GM23338 (cell line): ENCODE results near the gene MDM2. TPM values are rescaled to one million over a fixed set of nuclear protein-coding genes. Genes with fewer than 3 reads are reported as not detected.
"Not testable (repeated sequence)": the region's sequence is repeated elsewhere in the genome, so short reads cannot be mapped to it uniquely, and the experiment has no call there.

Experiments
- ATAC-seq: fragments of 200-7000 bp; cut with Tn5 transposase; 3 replicates; pipeline ENCODE4 v1.9.1; 2020
- DNase-seq: peaks from one replicate; pipeline ENCODE4 v3.0.0-alpha.2; 2015; ENCODE audit warnings: low spot score
- H2AFZ ChIP-seq: fragments of 200-600 bp; sonication (generic); 2 replicates; pipeline ENCODE4 v1.8.0; 2016; ENCODE audit warnings: antibody characterized with exemption, mild to moderate bottlenecking, moderate library complexity
- H3F3A ChIP-seq: fragments of 200-600 bp; sonication (generic); replicated peaks from 2 replicates; pipeline ENCODE4 v1.8.0; 2017; ENCODE audit warnings: antibody characterized with exemption, mixed run types, low read depth
- H3K27ac ChIP-seq: fragments of 200-600 bp; sonication (generic); 2 replicates; pipeline ENCODE4 v1.6.1; 2016; ENCODE audit warnings: low read depth
- H3K27me3 ChIP-seq: fragments of 200-600 bp; sonication (generic); 2 replicates; pipeline ENCODE4 v1.8.0; 2016; ENCODE audit warnings: mild to moderate bottlenecking, mixed run types, moderate library complexity; ENCODE audit not compliant: insufficient read depth
- H3K36me3 ChIP-seq: fragments of 200-600 bp; sonication (generic); 2 replicates; pipeline ENCODE4 v1.8.0; 2016; ENCODE audit warnings: mild to moderate bottlenecking; ENCODE audit not compliant: insufficient read depth
- H3K4me1 ChIP-seq: fragments of 200-600 bp; sonication (generic); 2 replicates; pipeline ENCODE4 v1.8.0; 2016; ENCODE audit warnings: mild to moderate bottlenecking, moderate library complexity; ENCODE audit not compliant: insufficient read depth
- H3K4me2 ChIP-seq: fragments of 200-600 bp; sonication (generic); 2 replicates; pipeline ENCODE4 v1.7.1; 2017; ENCODE audit warnings: mixed run types
- H3K4me3 ChIP-seq: fragments of 200-600 bp; sonication (generic); 2 replicates; pipeline ENCODE4 v1.6.1; 2016; ENCODE audit warnings: mixed run types
- H3K79me2 ChIP-seq: fragments of 200-600 bp; sonication (generic); replicated peaks from 2 replicates; pipeline ENCODE4 v1.8.0; 2017; ENCODE audit warnings: mild to moderate bottlenecking; ENCODE audit not compliant: insufficient read depth
- H3K9me2 ChIP-seq: fragments of 200-600 bp; sonication (generic); 2 replicates; pipeline ENCODE4 v1.8.0; 2017; ENCODE audit not compliant: insufficient read depth
- H4K20me1 ChIP-seq: fragments of 200-600 bp; sonication (generic); replicated peaks from 2 replicates; pipeline ENCODE4 v1.8.0; 2017; ENCODE audit warnings: mild to moderate bottlenecking; ENCODE audit not compliant: insufficient read depth
- H3K27ac Mint-ChIP-seq: 2 replicates; pipeline ENCODE4 v1.8.0; 2020; ENCODE audit warnings: inconsistent platforms, mild to moderate bottlenecking, moderate library complexity, mixed read lengths
- H3K27me3 Mint-ChIP-seq: 3 replicates; pipeline ENCODE4 v1.8.0; 2022; ENCODE audit warnings: low read depth, mild to moderate bottlenecking, moderate library complexity, mixed read lengths, inconsistent platforms; ENCODE audit not compliant: insufficient read depth, poor library complexity
- H3K36me3 Mint-ChIP-seq: 3 replicates; pipeline ENCODE4 v1.8.0; 2021; ENCODE audit warnings: low read depth, mild to moderate bottlenecking, inconsistent platforms, moderate library complexity, mixed read lengths
- H3K4me1 Mint-ChIP-seq: 3 replicates; pipeline ENCODE4 v1.8.0; 2020; ENCODE audit warnings: mild to moderate bottlenecking, inconsistent platforms, mixed read lengths
- H3K4me3 Mint-ChIP-seq: 3 replicates; pipeline ENCODE4 v1.8.0; 2021; ENCODE audit warnings: moderate library complexity, mild to moderate bottlenecking, inconsistent platforms, mixed read lengths
- H3K9me3 Mint-ChIP-seq: 3 replicates; pipeline ENCODE4 v1.8.0; 2020; ENCODE audit warnings: moderate library complexity, mild to moderate bottlenecking, inconsistent platforms, mixed read lengths
- CREB1 ChIP-seq: fragments of 250-450 bp; sonication (Bioruptor Pico); IDR thresholded peaks from 2 replicates; pipeline ENCODE4 v1.5.0; 2020; ENCODE audit warnings: low read depth, mild to moderate bottlenecking, moderate library complexity
- CTCF ChIP-seq, 2 experiments: fragments of 200-600 bp in 1 of 2; sonication (generic) in 1 of 2; conservative IDR thresholded peaks; 2 replicates each; pipeline versions ENCODE4 v1.5.1 to v1.6.1; 2016 to 2017; ENCODE audit warnings: antibody characterized with exemption in 2 of 2, low read depth in 2 of 2, mild to moderate bottlenecking in 2 of 2, moderate library complexity in 1 of 2
- ETS1 ChIP-seq: IDR thresholded peaks from 2 replicates; pipeline ENCODE4 v1.6.1; 2016; ENCODE audit warnings: antibody characterized with exemption
- EZH2 ChIP-seq: fragments of 200-600 bp; sonication (generic); IDR thresholded peaks from one replicate; pipeline ENCODE4 v1.8.0; 2017; ENCODE audit warnings: antibody characterized with exemption, mild to moderate bottlenecking, low read depth; ENCODE audit not compliant: unreplicated experiment
- JUNB ChIP-seq: IDR thresholded peaks from one replicate; pipeline ENCODE4 v1.6.1; 2016; ENCODE audit warnings: antibody characterized with exemption; ENCODE audit not compliant: unreplicated experiment
- NANOG ChIP-seq: IDR thresholded peaks from 2 replicates; pipeline ENCODE4 v1.6.1; 2016; ENCODE audit warnings: antibody characterized with exemption, borderline replicate concordance
- POLR2AphosphoS5 ChIP-seq: IDR thresholded peaks from 2 replicates; pipeline ENCODE4 v1.6.1; 2016; ENCODE audit warnings: antibody characterized with exemption, low read depth
- STAT1 ChIP-seq: IDR thresholded peaks from one replicate; pipeline ENCODE4 v1.6.1; 2016; ENCODE audit warnings: antibody characterized with exemption; ENCODE audit not compliant: unreplicated experiment
- ZNF114 ChIP-seq: fragments of 250-450 bp; sonication (Bioruptor Pico); IDR thresholded peaks from 2 replicates; pipeline ENCODE4 v1.5.0; 2020; ENCODE audit warnings: mild to moderate bottlenecking, moderate library complexity
- ZNF331 ChIP-seq: fragments of 250-450 bp; sonication (Bioruptor Pico); IDR thresholded peaks from 2 replicates; pipeline ENCODE4 v1.5.0; 2020; ENCODE audit warnings: low read depth, mild to moderate bottlenecking, moderate library complexity
- polyA plus RNA-seq: library from polyadenylated mRNA; unstranded; fragments of >200 nt; fragmentation: Nextera tagmentation; extraction: Ambion mirVana; gene quantifications from 2 replicates; pipeline ENCODE4 v1.2.1, GENCODE V29; 2016
- total RNA-seq: library from RNA; depleted of rRNA; stranded (reverse); fragments of >200 nt; shearing (Covaris generic); gene quantifications from 2 replicates; pipeline ENCODE4 v1.2.3, GENCODE V29; 2014
- TF ChIP-seq, protein P1 (sequence below): fragments of 250-450 bp; sonication (Bioruptor Pico); IDR thresholded peaks from 2 replicates; pipeline ENCODE4 v1.5.0; 2020; ENCODE audit warnings: mild to moderate bottlenecking, moderate library complexity

The MDM2 gene
- total and polyA plus RNA-seq, 2 experiments from 2014 or later, result 105 to 136 TPM

- no peak for TF ChIP-seq CTCF (conservative IDR thresholded peaks at IDR 0.05; ENCODE audit: low read depth in 2 of 2)
- TF ChIP-seq ETS1, result no peak
- no peak for TF ChIP-seq CREB1
- no peak for TF ChIP-seq POLR2AphosphoS5
- TF ChIP-seq STAT1, result no peak
These were observed 31.5 kb downstream of the MDM2 start (continued) for GRCh38 chr12:68839183-68840147.

- H4K20me1 ChIP-seq, result peaks cover 20% of the 10 kb centered on the region
- H3K27ac ChIP-seq, H3K27ac Mint-ChIP-seq, H2AFZ ChIP-seq, H3K9me3 Mint-ChIP-seq, H3K4me3 ChIP-seq, H3K4me3 Mint-ChIP-seq, H3K9me2 ChIP-seq, DNase-seq, ATAC-seq, H3K4me1 ChIP-seq, H3F3A ChIP-seq, H3K79me2 ChIP-seq, H3K4me1 Mint-ChIP-seq, H3K4me2 ChIP-seq, H3K27me3 ChIP-seq, H3K27me3 Mint-ChIP-seq: not testable (repeated sequence)
- H3K36me3 Mint-ChIP-seq, result peaks cover 63% of the 10 kb centered on the region
- H3K36me3 ChIP-seq, result peaks cover 61% of the 10 kb centered on the region
These were observed 33.2 kb downstream of the MDM2 start for GRCh38 chr12:68841175-68841574.

DNA sequence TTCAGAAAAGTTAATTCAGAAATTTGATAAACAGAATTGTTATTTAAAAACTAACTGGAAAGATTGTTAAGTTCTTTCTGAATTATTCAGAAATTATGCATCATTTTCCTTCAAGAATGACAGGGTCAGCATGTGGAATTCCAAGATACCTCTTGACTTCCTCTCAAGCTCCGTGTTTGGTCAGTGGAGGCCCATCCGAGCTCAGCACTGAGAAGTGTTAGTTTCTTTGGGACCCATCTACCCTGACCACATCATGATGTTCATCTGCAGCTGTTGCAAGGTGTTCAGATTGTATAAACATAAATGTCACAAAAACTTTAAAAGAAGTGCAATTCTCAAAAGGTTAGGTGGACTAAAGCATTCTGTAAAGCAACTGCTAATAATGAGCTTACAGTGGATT, 33.7 kb downstream of the MDM2 start:
- Histone ChIP-seq H2AFZ (no peak overlapping the region), H3K27ac (no peak overlapping the region), H3K4me2 (no peak overlapping the region), H3K4me3 (no peak overlapping the region), H3K79me2 (no peaks in the 10 kb centered on the region), H3K27me3 (no peaks in the 10 kb centered on the region), H4K20me1 (peaks cover 20% of the 10 kb centered on the region), H3K4me1 (no peaks in the 10 kb centered on the region), H3K9me2 (no peaks in the 10 kb centered on the region), H3K36me3 (peaks cover 56% of the 10 kb centered on the region), H3F3A (no peaks in the 10 kb centered on the region)
- H3K27ac Mint-ChIP-seq, result no peak overlapping the region
- no peaks in the 10 kb centered on the region for H3K4me1 Mint-ChIP-seq
- peaks cover 3% of the 10 kb centered on the region for H3K27me3 Mint-ChIP-seq
- no peak for ATAC-seq
- DNase-seq, result no peak
- peaks cover 58% of the 10 kb centered on the region for H3K36me3 Mint-ChIP-seq
- no peak overlapping the region for H3K4me3 Mint-ChIP-seq
- H3K9me3 Mint-ChIP-seq, result no peaks in the 10 kb centered on the region; the same call in 2 of the 3 replicates
- TF ChIP-seq ZNF331 (CRISPR knock-in tag) (no peak), ZNF114 (CRISPR knock-in tag) (no peak), NANOG (no peak), CREB1 (no peak), STAT1 (no peak), EZH2 (no peak), JUNB (no peak)
- TF ChIP-seq, protein P1, sequence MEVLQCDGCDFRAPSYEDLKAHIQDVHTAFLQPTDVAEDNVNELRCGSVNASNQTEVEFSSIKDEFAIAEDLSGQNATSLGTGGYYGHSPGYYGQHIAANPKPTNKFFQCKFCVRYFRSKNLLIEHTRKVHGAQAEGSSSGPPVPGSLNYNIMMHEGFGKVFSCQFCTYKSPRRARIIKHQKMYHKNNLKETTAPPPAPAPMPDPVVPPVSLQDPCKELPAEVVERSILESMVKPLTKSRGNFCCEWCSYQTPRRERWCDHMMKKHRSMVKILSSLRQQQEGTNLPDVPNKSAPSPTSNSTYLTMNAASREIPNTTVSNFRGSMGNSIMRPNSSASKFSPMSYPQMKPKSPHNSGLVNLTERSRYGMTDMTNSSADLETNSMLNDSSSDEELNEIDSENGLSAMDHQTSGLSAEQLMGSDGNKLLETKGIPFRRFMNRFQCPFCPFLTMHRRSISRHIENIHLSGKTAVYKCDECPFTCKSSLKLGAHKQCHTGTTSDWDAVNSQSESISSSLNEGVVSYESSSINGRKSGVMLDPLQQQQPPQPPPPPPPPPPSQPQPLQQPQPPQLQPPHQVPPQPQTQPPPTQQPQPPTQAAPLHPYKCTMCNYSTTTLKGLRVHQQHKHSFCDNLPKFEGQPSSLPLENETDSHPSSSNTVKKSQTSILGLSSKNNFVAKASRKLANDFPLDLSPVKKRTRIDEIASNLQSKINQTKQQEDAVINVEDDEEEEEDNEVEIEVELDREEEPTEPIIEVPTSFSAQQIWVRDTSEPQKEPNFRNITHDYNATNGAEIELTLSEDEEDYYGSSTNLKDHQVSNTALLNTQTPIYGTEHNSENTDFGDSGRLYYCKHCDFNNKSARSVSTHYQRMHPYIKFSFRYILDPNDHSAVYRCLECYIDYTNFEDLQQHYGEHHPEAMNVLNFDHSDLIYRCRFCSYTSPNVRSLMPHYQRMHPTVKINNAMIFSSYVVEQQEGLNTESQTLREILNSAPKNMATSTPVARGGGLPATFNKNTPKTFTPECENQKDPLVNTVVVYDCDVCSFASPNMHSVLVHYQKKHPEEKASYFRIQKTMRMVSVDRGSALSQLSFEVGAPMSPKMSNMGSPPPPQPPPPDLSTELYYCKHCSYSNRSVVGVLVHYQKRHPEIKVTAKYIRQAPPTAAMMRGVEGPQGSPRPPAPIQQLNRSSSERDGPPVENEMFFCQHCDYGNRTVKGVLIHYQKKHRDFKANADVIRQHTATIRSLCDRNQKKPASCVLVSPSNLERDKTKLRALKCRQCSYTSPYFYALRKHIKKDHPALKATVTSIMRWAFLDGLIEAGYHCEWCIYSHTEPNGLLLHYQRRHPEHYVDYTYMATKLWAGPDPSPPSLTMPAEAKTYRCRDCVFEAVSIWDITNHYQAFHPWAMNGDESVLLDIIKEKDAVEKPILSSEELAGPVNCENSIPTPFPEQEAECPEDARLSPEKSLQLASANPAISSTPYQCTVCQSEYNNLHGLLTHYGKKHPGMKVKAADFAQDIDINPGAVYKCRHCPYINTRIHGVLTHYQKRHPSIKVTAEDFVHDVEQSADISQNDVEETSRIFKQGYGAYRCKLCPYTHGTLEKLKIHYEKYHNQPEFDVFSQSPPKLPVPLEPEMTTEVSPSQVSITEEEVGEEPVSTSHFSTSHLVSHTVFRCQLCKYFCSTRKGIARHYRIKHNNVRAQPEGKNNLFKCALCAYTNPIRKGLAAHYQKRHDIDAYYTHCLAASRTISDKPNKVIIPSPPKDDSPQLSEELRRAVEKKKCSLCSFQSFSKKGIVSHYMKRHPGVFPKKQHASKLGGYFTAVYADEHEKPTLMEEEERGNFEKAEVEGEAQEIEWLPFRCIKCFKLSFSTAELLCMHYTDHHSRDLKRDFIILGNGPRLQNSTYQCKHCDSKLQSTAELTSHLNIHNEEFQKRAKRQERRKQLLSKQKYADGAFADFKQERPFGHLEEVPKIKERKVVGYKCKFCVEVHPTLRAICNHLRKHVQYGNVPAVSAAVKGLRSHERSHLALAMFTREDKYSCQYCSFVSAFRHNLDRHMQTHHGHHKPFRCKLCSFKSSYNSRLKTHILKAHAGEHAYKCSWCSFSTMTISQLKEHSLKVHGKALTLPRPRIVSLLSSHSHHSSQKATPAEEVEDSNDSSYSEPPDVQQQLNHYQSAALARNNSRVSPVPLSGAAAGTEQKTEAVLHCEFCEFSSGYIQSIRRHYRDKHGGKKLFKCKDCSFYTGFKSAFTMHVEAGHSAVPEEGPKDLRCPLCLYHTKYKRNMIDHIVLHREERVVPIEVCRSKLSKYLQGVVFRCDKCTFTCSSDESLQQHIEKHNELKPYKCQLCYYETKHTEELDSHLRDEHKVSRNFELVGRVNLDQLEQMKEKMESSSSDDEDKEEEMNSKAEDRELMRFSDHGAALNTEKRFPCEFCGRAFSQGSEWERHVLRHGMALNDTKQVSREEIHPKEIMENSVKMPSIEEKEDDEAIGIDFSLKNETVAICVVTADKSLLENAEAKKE (CRISPR knock-in tag), result no peak
